GM12801 (cell line): Measurements from ENCODE around the gene RAB40C.

Experiments
- TF ChIP-seq, protein P1 (sequence below): IDR thresholded peaks from one replicate; pipeline ENCODE4 v1.5.1; 2011; ENCODE audit warnings: control low read depth; ENCODE audit not compliant: insufficient read length; ENCODE audit errors: extremely low read depth

The RAB40C gene

DNA sequence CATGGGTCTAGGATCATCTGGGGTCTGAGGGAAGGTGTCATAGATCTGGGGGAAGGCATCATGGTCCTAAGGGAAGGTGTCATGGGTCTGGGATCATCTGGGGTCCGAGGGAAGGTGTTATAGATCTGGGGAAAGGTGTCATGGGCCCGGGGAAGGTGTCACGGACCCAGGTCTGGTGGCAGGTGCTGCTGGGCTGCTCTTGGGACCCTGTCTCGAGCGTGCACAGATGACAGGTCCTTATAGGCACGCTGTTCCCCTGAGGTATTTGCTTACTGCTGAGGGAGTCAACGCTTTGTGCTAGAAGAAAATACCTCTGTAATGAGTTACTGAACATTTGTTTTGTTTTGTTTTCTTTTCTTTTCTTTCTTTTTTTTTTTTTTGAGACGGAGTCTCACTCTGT, 1.4 kb downstream of the RAB40C start:
- TF ChIP-seq, protein P1, sequence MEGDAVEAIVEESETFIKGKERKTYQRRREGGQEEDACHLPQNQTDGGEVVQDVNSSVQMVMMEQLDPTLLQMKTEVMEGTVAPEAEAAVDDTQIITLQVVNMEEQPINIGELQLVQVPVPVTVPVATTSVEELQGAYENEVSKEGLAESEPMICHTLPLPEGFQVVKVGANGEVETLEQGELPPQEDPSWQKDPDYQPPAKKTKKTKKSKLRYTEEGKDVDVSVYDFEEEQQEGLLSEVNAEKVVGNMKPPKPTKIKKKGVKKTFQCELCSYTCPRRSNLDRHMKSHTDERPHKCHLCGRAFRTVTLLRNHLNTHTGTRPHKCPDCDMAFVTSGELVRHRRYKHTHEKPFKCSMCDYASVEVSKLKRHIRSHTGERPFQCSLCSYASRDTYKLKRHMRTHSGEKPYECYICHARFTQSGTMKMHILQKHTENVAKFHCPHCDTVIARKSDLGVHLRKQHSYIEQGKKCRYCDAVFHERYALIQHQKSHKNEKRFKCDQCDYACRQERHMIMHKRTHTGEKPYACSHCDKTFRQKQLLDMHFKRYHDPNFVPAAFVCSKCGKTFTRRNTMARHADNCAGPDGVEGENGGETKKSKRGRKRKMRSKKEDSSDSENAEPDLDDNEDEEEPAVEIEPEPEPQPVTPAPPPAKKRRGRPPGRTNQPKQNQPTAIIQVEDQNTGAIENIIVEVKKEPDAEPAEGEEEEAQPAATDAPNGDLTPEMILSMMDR = no peak

DNA sequence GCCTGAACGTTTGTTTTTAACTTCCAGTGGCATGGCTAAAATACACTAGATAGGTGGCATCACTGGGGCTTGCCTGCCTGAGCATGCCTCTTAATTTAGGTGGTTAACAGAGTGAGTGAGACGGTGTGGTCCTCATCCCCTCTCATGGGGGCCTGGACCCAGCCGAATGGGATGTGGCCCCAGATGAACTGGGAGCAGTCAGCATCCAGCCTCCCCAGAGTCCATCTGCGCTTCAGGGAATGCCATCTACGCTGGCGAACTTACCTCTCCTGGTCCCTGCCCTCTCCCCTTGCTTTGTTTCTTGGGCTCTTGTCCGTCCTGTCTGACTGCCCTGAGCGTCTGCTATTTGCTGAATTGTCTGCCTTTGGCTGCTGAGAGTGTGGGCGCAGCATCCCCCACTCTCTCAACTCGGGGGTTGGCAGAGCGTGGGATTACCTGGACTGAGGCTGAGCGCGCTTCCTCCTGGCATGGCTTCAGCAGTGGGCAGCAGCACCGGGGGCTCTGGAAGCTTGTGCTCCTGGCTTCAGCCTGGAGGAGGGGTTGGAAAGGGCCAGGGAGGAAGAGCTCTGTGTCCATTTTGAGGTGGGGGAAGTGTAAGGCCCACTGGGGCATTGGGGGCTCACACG, 2.1 kb downstream of the RAB40C start:
- TF ChIP-seq, protein P1 = no peak

DNA sequence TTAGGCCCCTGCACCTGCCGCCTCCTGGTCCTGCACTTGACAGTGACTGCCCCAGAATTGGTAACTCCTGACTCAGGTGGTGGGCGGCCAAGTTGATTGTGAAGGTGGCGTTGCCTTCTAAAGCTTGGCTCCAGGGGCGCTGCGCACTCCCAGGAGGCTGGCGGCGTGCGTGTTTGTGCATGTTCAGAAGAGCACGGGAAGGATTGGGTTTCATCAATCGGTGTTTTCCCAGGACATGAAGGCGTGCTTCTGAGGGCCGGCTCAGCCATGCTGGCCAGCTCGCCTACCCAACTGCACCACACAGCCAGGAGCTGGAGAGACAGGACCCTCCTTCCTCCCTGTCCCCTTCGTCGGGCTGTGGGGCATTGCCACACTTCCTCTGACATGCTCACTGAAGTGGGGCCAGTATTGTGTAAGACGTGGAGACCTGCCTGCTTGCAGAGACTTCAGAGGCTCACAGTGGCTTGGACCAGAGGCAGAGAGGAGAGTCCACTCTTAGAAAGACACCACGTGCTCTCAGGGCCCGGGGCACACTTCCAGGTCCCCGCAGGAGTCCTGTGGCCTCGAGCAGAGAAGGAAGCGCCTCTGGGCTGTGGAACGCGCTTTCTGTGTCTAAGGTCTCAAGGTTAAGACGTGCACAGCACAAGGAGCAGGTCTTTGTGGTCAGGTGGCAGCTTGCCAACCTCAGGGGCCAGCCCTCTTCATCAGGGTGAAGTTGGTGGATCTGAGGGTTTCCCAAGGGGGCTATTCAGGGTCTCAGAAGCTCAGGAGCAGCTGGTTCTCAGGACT, 2.8 kb downstream of the RAB40C start:
- TF ChIP-seq, protein P1 = no peak

DNA sequence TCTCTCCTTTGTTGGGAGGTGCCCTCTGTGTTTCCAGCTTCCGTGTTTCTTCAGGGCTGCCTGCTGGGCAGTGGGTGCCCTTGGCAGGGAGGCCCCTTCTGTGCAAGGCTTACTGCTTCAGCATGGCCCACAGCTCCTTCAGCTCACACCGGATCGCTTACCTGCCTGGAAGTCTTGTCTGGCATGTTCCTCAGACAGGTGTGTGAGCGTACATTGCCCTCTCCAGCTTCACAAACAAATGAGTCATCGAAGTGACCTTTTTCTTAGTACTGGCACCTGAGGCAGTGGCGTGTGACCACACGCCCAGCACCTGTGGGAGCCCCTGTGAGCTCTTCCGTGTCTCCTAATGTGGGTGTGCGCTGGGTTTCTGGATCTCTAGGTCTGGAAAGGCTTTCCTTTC, 3.5 kb downstream of the RAB40C start:
- TF ChIP-seq, protein P1 = no peak

DNA sequence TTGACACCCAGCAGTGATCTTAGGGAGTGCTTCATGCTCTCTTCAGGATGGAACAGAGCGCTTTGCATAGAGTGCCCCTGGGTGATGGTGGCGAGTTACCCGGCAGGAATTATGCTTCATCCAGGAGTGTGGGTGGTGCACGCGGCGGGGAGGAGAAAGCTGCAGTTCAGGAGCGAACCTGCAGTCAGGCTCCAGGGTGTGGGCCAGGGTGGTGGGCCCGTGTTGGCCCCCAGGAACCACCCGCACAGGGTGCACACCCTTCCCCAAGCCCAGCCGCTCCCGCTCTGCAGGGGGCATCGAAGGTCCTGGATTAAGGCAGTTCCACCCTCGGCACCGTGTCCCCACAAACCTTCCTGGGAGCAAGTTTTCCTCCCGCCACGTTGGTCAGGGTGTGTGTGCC, 3.9 kb downstream of the RAB40C start:
- TF ChIP-seq, protein P1 = no peak

DNA sequence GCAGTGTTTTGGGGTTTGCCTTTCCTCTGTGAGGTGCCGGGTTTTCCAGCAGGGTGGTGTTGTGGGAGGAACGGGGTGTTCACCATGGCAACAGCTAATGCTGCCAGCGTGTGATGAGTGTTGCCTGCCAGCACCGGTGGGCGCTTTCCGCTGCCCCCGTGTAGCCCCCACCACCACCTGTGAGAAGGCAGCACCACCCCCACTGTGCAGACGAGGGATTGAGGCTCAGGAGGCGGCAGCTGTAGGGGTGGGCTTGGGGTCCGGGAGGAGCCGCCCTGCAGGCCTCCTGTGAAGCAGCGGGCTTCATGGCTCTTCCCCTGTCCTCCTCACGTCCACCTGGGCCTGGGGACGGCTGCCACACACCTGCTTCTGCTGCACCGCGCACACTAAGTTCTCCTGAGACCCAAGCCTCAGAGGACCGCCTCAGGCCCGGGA, 5.2 kb downstream of the RAB40C start:
- TF ChIP-seq, protein P1 = no peak

DNA sequence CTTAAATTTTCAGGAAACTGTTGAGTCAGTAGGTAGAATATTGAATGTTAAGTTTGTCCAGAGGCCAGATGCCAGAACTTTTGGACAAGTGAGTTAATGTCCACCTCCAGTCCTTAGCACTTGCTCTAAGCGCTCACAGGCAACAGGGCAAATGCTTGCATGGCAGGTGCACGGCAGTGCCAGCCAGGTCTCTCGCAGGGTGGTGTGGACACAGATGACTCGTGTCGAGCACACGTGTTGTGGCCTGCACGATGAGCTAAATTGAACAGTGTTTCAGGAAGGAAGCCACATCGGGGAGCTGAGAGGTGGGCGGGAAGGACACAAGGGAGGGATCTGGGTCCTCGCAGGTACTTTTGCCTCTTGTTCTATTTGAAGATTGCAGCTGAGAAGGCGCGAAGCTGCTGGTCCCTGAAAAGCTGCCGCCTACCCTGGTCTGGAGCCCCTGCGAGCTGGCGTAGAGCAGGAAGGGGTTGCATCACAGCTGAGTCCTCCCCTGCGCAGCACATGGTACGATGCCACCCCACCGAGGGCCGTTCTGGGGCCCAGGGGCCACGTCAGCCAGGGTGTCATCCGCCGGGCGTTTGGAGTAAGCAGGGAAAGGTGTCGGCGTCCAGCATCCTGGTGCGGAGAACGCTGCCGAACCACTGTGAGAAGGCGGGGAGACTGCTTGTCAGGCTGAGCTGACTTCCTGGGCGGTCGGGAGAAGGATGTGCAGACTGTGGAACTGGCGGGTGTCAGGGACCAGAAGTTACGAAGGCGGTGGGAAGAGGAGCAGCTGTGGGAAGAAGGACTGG, 6.3 kb downstream of the RAB40C start:
- TF ChIP-seq, protein P1 = no peak
